Measurements from ENCODE around the gene SGCG.

The SGCG gene

DNA sequence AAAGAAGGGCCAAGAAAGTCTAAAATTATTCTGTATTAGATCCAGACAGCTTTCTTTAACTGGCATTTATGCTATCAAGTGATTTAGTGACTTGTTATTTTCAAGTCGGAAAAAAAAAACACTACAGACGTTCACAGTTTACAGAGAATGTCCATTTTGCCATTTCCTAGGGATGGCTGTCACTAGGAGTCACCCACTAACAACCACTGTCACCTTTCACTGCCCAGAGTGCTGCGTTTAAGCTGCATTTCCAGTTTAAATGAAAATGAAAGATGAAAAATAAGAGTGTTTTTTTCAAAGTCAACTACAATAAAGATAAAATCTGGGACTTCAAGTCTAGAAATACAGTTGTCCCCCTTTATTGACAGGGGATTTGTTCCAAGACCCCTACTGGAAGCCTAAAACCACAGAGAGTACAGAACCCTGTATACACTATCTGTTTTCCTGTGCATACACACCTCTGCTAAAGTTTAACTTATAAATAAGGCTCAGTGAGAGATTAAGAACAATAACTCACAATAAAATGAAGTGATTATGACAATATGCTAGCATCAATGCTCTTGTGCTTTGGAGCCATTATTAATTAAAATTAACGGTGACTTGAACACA, 140.3 kb downstream of the SGCG start:
- H3K27ac ChIP-seq = no peak overlapping the region
- TF ChIP-seq, protein P1, sequence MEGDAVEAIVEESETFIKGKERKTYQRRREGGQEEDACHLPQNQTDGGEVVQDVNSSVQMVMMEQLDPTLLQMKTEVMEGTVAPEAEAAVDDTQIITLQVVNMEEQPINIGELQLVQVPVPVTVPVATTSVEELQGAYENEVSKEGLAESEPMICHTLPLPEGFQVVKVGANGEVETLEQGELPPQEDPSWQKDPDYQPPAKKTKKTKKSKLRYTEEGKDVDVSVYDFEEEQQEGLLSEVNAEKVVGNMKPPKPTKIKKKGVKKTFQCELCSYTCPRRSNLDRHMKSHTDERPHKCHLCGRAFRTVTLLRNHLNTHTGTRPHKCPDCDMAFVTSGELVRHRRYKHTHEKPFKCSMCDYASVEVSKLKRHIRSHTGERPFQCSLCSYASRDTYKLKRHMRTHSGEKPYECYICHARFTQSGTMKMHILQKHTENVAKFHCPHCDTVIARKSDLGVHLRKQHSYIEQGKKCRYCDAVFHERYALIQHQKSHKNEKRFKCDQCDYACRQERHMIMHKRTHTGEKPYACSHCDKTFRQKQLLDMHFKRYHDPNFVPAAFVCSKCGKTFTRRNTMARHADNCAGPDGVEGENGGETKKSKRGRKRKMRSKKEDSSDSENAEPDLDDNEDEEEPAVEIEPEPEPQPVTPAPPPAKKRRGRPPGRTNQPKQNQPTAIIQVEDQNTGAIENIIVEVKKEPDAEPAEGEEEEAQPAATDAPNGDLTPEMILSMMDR (conservative IDR thresholded peaks at IDR 0.05) = no peak

DNA sequence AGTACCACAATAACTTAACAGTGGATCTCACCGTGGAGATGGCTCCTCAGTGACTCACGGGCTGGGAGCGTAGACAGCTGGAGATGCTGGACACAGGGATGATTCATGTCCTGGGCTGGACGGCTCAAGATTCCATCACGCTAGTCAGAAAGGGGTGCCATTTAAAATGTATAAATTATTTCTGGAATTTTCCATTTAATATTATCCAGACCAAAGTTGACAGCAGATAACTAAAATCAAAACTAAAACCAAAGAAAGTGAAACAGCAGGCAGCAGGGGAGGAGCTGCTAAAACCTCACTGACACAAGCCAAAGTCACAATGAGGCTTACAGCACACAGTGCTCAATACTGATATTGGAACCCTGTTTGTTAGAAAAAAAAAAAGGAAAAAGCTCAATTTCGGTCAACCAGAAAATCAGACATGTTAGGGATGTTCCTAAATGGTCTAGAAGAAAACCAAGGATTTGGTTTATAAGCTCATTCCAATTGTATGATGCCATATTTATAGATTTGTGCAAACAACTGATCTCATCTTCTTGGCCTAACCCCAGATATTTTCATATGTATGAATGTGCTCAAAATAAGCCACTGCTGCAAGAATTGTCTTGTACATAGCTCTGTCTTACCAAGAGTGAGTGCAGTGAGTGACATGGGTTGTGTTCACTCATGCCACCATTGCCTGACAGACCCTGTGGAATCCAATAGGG, 140.9 kb downstream of the SGCG start:
- H3K27ac ChIP-seq = no peak overlapping the region

DNA sequence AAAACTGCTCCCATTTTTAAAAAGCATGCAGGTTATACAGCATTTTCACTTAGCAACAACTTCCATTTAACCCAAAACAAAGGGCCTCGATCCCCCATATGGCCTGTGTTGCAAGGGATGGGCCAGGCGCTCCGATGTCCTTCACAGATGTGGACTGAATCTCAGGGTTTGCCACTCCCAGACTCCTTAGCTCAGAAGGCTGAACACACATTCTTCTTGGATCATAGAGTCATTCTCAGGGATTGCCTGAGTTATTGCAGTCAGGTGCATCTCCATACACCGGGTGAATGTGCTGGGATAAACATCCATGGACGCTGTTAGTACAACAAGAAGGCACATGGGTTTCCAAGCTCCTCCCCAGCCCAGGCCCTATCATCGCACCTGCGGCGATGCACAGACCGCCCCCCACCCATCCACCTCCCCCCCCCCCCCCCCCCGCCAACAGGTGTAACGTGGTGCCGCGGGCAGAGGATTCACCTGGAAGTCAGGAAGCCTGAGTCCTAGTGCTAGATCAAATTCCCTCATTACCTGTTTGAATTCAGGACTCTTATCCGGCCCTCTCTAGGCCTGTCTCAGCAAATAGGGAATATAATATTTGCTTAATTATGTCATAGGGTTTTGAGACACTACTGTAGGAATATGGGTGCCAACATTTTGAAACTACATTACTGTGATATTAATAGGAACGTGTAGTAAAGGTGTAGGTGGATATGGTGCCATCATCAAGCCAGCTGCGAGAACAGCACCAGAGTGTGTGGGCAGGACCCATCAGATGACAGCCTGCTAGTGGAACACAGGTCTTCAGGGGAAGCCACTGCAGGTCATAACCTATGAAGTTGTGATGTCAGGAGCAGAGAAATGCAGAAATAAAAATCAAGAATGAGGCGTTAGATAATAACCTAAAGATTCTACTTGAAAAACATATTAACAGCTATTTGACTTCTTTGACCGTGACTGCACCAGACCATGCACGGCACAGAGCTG, 141.9 kb downstream of the SGCG start:
- TF ChIP-seq, protein P1 (conservative IDR thresholded peaks at IDR 0.05) = no peak
- H3K27ac ChIP-seq = no peak overlapping the region

More for the DNA sequence above, 140.9 kb downstream of the SGCG start:
- TF ChIP-seq, protein P1 (conservative IDR thresholded peaks at IDR 0.05) = no peak

DNA sequence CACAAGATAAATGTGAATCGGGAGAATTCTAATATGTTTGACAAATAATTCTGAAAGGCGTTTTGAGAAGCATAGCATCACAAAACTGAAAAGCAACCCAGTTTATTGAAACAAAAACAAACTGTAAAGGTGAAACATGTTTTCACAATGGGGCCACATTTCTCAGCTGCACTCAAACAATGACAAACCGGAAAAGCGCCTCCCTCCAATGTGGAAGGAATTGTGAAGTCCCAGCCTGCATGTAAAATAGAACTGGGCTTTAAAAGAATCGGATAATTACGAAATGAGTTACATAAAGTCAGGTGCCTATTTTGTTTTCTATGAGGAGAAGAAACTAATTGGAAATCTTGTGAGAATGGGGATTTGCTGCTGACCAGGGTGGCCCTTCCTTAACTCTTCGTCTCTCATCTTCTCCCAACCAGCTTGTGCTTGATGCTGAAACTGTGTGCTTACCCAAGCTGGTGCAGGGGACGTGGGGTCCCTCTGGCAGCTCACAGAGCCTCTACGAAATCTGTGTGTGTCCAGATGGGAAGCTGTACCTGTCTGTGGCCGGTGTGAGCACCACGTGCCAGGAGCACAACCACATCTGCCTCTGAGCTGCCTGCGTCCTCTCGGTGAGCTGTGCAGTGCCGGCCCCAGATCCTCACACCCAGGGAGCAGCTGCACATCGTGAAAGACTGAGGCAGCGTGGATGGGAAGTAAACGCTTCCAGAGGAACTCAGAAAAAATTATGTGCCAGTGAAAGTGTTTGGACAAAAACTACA, 143.3 kb downstream of the SGCG start:
- TF ChIP-seq, protein P1 (conservative IDR thresholded peaks at IDR 0.05) = no peak
- no peak overlapping the region for H3K27ac ChIP-seq

DNA sequence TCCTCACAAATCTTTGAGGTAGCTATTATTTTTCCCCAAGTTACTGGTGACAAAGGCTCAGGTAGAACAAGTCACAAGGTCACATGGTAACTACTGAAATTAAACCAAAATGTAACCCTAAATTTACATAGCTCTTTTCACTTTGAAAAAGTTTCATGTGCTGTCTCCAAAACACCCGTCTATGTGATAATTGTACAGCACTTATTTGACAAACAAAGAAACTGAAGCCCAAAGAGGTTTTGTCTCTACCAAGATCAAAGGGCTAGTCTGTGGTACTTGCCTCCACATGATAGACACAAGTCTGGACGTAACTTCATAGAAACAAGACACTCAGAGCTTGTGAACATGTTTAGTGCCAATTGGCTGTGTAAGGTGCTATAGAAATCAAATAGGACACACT, 144.4 kb downstream of the SGCG start:
- H3K27ac ChIP-seq = no peak overlapping the region
- TF ChIP-seq, protein P1 (conservative IDR thresholded peaks at IDR 0.05) = no peak

DNA sequence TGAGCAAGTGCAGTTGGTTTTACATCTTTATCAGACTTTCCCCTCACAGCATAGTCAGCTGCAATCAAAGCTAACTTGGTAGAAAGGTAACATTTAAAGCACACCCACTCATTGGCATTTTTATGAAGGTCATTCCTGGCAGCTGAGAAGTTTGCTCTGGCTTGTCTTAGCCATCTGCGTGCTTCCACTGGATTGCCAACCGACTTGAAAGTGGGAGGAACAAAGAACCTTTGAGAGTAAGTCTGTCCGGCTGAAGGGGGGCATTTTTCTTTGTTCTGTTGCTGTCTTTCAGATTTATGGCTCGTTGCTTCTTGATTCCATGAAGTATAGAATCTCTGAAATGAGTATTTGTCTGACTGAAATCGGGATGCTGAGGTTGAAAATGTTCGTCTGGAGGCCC, 149.6 kb downstream of the SGCG start:
- no peak overlapping the region for H3K27ac ChIP-seq

More for the DNA sequence above, 149.6 kb downstream of the SGCG start:
- TF ChIP-seq, protein P1 (conservative IDR thresholded peaks at IDR 0.05) = no peak
